Dendritic cell treated with granulocyte-macrophage colony-stimulating factor and Interleukin-4, amounts not matched to agents 40 ng/mL and 50 ng/mL, for 4 days (primary cell): Measurements from ENCODE around the gene KCNJ5.
A peak's percentile ranks its signal among the peaks of the same experiment; 100 is the strongest.

ENCODE experiments used
- H3K27ac Mint-ChIP-seq: one replicate; pipeline ENCODE4 v1.8.0; 2022; ENCODE audit warnings: mild to moderate bottlenecking, mixed read lengths
- H3K27me3 Mint-ChIP-seq: one replicate; pipeline ENCODE4 v1.8.0; 2022; ENCODE audit warnings: mild to moderate bottlenecking, mixed read lengths
- H3K36me3 Mint-ChIP-seq: one replicate; pipeline ENCODE4 v1.8.0; 2022; ENCODE audit warnings: low read depth, mixed read lengths
- H3K4me1 Mint-ChIP-seq: one replicate; pipeline ENCODE4 v1.8.0; 2022; ENCODE audit warnings: low read depth, mixed read lengths
- H3K4me3 Mint-ChIP-seq: one replicate; pipeline ENCODE4 v1.8.0; 2022; ENCODE audit warnings: mild to moderate bottlenecking, moderate library complexity, mixed read lengths
- H3K9me3 Mint-ChIP-seq: one replicate; pipeline ENCODE4 v1.8.0; 2022; ENCODE audit warnings: mixed read lengths
- intact Hi-C: fragments of 100-400 bp; cut with micrococcal nuclease; formaldehyde crosslinking; loops from one replicate; pipeline ENCODE4 v1.15.0; 2022

The KCNJ5 gene

DNA sequence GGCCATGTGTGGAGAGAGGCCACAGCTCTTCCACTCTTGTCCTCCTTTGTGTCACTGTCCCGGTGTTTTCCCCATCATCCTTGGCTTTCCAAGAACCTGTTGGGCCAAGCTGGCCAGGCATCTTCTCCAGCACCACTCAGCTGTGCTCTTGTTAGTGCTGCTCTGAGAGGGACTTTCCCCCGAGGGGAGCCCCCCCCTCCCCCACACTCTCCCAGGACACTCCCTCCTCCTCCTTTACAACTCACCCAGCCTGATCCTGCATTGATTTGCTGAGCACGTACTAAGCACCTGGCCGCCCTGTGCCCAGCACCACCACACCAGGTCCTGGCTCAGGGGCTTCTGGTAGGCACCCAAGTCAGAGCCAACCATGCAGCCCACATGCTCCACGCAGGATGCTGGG lies 38.3 kb downstream of the KCNJ5 start:
- Mint-ChIP-seq H3K27me3 (peaks cover 6% of the 10 kb centered on the region), H3K27ac (peak overlapping the region; percentile 48), H3K9me3 (no peaks in the 10 kb centered on the region), H3K4me1 (peaks cover 20% of the 10 kb centered on the region), H3K4me3 (no peak overlapping the region), H3K36me3 (no peaks in the 10 kb centered on the region)
- intact Hi-C loops, result no loop called here

DNA sequence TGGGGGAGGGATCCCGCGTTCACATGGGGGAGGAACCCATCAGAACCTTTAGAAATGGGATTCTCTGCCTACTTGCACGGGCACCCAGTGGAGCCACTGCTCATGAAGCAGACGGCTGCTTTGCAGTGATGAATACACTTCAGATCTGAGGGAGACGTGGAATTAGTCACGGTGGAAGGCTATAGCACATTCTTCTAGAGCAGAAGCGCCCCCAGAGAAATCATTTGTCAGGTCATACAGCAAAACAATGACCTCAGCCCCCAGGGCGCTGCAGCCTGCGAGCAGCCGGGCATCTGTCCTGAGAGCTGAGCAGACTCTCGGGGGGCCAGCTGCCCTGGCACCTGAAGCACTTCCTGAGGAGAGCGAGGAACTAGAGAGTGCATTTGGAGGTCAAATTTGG lies 38.8 kb downstream of the KCNJ5 start:
- intact Hi-C loops, result no loop called here
- Mint-ChIP-seq H3K27me3 (peaks cover 5% of the 10 kb centered on the region), H3K36me3 (no peaks in the 10 kb centered on the region), H3K9me3 (no peaks in the 10 kb centered on the region), H3K4me1 (peaks cover 20% of the 10 kb centered on the region), H3K4me3 (no peak overlapping the region), H3K27ac (peak overlapping the region; percentile 38)

DNA sequence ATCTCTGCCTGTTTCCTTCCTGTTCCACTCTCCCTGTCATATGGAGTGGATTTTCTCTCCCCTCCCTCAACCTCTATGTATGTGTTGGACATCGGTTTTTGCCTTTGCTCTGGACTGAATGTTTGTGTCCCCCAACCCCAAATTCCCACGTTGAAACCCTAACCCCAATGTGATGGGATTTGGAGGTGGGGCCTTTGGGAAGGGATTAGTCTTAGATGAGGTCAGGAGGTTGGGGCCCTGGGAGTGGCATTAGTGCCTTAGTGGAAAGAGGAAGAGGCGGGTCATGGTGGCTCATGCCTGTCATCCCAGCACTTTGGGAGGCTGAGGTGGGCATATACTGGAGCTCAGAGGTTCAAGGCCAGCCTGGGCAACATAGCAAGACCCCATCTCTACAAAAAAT lies 39.9 kb downstream of the KCNJ5 start:
- H3K9me3 Mint-ChIP-seq, result no peaks in the 10 kb centered on the region
- intact Hi-C loops, result no loop called here
- no peaks in the 10 kb centered on the region for H3K36me3 Mint-ChIP-seq
- peaks cover 5% of the 10 kb centered on the region for H3K27me3 Mint-ChIP-seq
- peaks cover 20% of the 10 kb centered on the region for H3K4me1 Mint-ChIP-seq
- no peak overlapping the region for H3K27ac Mint-ChIP-seq
- H3K4me3 Mint-ChIP-seq, result no peak overlapping the region

DNA sequence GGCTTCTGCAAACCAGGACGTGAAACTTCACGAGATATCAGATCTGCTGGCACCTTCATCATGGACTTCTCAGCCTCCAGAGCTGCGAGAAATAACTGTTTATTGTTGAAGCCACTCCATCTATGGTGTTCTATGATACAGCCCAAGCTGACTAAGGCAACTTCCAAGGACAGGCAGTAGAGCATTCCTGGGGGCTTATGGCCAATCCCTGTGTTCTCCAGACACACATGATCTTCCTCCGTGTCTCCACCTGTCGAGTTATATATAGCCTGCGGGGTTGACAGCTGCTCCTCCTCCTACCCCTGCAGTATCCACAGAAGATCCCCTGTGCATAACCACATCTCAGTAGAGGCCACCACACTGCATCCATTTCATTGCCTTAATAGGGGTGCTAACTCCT lies 40.5 kb downstream of the KCNJ5 start:
- intact Hi-C loops, result no loop called here
- H3K4me1 Mint-ChIP-seq, result peaks cover 20% of the 10 kb centered on the region
- peaks cover 5% of the 10 kb centered on the region for H3K27me3 Mint-ChIP-seq
- H3K4me3 Mint-ChIP-seq, result no peak overlapping the region
- no peaks in the 10 kb centered on the region for H3K9me3 Mint-ChIP-seq
- H3K36me3 Mint-ChIP-seq, result no peaks in the 10 kb centered on the region
- H3K27ac Mint-ChIP-seq, result no peak overlapping the region

DNA sequence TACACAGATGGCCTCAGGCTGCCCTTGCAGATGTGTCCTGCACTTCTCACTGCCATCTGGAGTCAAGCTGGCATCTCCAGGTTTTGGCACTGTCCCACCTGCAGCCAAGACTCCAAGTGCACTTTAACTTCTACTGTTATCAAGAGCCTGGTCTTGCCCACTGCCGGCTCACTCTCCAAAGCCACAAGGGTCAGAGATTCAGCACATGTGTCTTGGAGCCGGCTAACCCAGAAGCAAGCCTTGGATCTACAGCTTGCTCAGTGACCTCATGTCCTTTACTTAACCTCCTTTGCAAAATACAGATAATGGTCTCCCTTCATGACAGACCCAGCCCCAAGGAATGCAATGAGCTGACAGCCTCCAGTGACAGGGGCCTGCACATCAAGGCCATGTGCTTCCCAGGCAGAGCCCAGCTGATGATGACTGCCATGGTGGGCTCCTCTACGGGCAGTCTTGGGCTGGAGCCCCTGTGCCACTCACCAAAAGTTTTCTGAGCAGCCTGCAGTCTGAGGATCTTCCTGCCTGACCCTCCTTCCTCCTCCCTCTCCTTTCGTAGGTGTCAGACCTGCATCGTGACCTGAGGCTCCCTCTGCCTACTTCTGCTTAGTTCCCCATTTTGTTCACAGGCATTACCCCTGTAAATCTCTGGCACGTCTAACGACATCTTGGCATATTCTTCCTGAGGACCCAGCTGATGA lies 42.5 kb downstream of the KCNJ5 start:
- Mint-ChIP-seq H3K27me3 (peaks cover 5% of the 10 kb centered on the region), H3K4me3 (no peak overlapping the region), H3K27ac (no peak overlapping the region), H3K4me1 (peaks cover 9% of the 10 kb centered on the region), H3K9me3 (no peaks in the 10 kb centered on the region), H3K36me3 (no peaks in the 10 kb centered on the region)
- intact Hi-C loops, result no loop called here

DNA sequence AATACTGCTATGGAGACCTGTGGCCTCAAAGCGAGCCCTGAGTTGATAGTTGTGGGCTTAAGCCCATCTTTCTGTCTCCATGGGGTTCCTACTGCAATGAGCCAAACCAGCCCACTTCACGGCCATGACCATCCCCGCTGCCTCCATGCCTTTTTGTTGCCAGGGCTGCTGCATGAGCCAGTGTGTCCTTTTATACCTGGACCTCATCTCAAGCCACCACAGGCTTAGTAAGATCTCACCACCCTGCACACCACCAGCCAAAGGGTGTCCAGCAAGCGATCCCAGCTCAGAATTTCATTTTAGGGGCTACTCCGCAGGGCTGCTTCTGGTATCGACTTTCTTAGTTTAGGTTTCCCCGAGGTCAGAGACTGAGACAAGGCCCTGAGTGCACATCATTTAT lies 43.2 kb downstream of the KCNJ5 start:
- H3K4me3 Mint-ChIP-seq, result no peak overlapping the region
- H3K27me3 Mint-ChIP-seq, result peaks cover 5% of the 10 kb centered on the region
- intact Hi-C loops, result no loop called here
- H3K36me3 Mint-ChIP-seq, result no peaks in the 10 kb centered on the region
- H3K9me3 Mint-ChIP-seq, result no peaks in the 10 kb centered on the region
- no peak overlapping the region for H3K27ac Mint-ChIP-seq
- H3K4me1 Mint-ChIP-seq, result peaks cover 6% of the 10 kb centered on the region

DNA sequence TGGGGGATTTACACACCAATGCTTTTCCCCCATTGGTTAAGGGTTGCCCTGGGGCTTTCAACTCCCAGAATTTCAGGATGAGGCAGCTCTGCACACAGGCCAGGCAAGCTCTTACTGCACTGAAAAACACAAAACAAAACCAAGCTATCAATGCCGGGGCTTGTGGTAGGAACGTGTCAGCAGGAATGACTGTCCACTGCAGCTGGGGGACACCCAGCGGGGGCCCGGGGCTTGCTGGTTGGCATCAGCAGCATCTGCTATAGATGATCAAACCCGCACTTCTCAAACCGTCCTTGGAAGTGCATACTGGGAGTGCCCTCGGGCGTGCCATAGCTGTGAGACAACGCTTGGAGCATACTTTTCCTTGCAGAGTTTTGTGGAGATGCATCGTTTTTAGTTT lies 43.8 kb downstream of the KCNJ5 start:
- Mint-ChIP-seq H3K27me3 (peaks cover 1% of the 10 kb centered on the region), H3K36me3 (no peaks in the 10 kb centered on the region), H3K4me1 (peaks cover 6% of the 10 kb centered on the region), H3K9me3 (no peaks in the 10 kb centered on the region), H3K4me3 (no peak overlapping the region), H3K27ac (no peak overlapping the region)
- intact Hi-C loops, result no loop called here

DNA sequence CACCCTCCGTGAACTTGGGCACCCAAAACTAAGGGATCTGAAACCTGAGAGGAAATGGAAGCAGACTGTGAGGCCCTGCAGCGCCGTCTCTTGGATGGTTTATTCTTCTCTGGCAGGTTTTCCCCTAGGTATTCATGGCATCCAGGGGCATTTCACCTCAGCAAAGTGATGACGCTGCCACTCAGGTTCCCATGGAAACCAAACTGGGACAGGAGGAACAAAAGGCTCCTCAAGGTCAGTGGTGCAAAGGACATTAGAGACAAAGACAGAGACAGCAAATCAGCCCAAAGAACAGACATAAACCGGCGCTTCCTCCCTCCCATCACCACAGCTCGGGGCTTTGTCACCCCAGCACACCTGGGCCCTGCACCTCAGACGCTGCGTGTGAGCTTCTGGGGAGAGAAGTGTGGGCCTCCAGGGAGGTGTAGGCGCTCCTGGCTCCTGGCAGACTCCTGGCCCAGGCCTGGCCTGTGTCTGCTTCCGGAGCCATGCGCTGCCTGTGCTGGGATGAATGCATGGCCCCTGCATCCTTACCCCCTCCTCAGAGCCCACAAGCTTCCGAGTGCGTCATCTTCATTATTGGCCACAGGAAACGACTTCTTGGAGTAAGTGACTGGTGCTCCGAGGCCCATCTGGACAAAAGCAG lies 45.6 kb downstream of the KCNJ5 start:
- peaks cover 1% of the 10 kb centered on the region for H3K27me3 Mint-ChIP-seq
- H3K9me3 Mint-ChIP-seq, result no peaks in the 10 kb centered on the region
- H3K36me3 Mint-ChIP-seq, result no peaks in the 10 kb centered on the region
- intact Hi-C loops, result no loop called here
- no peak overlapping the region for H3K27ac Mint-ChIP-seq
- H3K4me1 Mint-ChIP-seq, result peaks cover 14% of the 10 kb centered on the region
- H3K4me3 Mint-ChIP-seq, result no peak overlapping the region

DNA sequence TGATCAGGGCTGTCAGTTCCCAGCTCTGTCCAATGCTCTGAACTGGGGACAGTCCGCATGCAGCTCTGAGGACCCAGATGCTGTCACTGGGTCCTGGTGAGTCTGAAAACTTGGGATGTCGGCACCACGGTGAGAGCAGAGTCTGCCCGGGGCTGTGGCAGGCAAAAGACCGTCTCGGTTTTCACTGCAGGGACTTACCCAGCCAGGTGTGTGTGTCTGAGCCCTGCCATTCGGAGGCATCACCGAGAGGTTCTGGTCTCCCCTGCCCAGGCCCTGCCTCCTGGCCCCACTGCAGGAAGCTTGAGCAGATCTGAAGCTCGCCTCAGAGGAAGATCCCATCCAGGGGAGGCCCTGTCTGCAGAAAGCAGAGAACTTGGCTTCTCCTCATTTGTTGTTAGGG lies 46.3 kb downstream of the KCNJ5 start:
- intact Hi-C loops, result no loop called here
- Mint-ChIP-seq H3K9me3 (no peaks in the 10 kb centered on the region), H3K4me3 (no peak overlapping the region), H3K27me3 (no peaks in the 10 kb centered on the region), H3K27ac (no peak overlapping the region), H3K4me1 (peaks cover 14% of the 10 kb centered on the region), H3K36me3 (no peaks in the 10 kb centered on the region)

DNA sequence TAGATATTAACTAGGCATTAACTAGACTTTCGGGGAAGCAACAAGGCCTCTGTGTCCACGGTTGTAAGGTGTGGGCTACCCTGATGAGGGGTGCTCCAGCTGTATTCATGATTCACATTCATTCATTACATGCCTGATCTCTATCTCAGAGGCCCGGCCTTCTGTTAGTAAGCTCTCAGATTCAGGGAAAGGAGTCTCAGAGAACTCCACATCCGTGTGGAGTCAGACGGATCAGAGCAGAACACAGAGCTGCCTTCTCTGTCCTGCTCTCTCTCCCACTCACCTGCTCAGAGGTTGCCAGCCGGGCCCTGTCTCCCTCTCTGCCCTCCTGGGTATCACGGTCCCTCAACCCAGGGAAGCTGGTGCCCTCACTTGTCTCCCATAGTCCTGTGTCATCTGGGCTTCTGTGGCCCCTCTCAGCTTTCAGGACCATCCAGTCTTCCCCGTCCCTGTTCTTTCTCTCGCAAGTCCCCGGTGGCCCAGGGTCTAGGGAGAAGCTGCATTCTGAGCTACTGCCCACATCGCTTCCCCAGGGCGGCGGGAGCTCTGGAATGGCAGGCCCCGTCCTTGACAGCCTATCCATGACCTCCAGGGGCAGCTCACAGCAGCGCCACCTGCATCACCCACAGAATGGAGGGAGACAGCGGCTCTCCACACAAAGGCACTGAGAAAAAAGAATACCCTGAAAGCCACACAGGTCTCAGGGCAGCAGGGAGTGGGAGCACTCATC lies 47.2 kb downstream of the KCNJ5 start:
- intact Hi-C loops, result no loop called here
- Mint-ChIP-seq H3K36me3 (no peaks in the 10 kb centered on the region), H3K27ac (no peak overlapping the region), H3K4me1 (peaks cover 14% of the 10 kb centered on the region), H3K4me3 (no peak overlapping the region), H3K9me3 (no peaks in the 10 kb centered on the region), H3K27me3 (no peaks in the 10 kb centered on the region)

DNA sequence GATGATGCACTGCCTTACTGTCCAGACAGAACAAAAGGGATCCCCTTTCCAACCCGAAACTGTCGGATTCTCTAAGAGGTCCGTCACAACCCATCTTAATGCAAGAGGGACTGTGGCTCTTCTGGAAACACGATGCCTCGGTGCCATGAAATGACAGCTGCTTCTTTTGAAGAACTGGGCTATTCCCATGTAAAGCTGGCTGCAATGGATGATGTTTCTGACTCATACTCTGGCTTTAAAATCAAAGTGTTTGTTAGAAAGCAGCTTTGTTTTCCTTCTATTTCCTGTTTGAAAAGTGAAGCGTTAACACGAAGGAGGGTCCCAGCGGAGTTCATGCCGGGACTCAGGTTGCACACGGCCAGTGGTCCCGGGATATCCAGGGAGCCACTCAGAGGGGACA lies 48.4 kb downstream of the KCNJ5 start:
- H3K4me1 Mint-ChIP-seq, result peaks cover 14% of the 10 kb centered on the region
- H3K9me3 Mint-ChIP-seq, result no peaks in the 10 kb centered on the region
- no peak overlapping the region for H3K27ac Mint-ChIP-seq
- H3K36me3 Mint-ChIP-seq, result no peaks in the 10 kb centered on the region
- H3K4me3 Mint-ChIP-seq, result no peak overlapping the region
- intact Hi-C loops, result no loop called here
- no peaks in the 10 kb centered on the region for H3K27me3 Mint-ChIP-seq

DNA sequence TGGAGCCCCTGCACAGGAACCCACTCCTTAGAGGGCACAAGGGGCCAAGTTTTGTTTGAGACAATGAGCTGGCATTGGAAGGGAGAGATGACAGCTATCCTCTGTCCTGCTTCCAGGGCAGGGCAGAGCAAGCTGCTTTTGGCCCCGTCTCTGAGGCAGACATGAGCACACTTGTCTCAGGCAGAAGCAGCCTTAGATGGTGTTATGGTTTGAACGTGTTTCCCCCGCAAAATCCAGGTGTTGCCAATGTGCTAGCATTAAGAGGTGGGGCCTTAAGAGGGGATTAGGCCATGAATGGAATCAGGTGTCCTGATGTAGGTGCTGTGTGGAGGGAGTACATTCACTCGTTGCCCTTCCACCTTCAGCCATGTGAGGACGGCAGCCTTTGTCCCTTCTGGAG lies 49.0 kb downstream of the KCNJ5 start:
- Mint-ChIP-seq H3K4me3 (no peak overlapping the region), H3K27ac (no peak overlapping the region), H3K27me3 (no peaks in the 10 kb centered on the region), H3K9me3 (no peaks in the 10 kb centered on the region), H3K36me3 (no peaks in the 10 kb centered on the region), H3K4me1 (peaks cover 14% of the 10 kb centered on the region)
- intact Hi-C loops, result no loop called here

DNA sequence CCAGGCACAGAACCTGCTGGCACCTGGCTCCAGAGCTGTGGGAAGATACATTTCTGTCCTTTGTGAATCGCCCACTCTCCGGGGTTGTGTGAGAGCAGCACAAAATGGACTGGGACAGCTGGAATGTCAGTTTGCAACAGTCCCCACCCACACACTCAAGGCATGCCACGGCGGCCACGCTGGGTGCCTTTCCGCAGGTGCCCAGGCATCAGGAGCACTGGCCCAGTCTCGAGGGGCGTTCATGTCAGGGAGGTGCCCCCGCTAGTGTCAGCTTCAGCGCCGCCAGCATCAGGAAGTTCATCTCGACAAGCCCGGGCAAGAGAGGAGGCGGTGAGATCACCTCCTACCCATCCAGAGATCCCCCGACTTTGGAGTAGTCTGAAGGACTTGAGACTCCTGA lies 49.4 kb downstream of the KCNJ5 start:
- Mint-ChIP-seq H3K9me3 (no peaks in the 10 kb centered on the region), H3K4me1 (peaks cover 14% of the 10 kb centered on the region), H3K27me3 (no peaks in the 10 kb centered on the region), H3K27ac (peak overlapping the region; percentile 4), H3K4me3 (no peak overlapping the region), H3K36me3 (no peaks in the 10 kb centered on the region)
- intact Hi-C loops, result no loop called here

DNA sequence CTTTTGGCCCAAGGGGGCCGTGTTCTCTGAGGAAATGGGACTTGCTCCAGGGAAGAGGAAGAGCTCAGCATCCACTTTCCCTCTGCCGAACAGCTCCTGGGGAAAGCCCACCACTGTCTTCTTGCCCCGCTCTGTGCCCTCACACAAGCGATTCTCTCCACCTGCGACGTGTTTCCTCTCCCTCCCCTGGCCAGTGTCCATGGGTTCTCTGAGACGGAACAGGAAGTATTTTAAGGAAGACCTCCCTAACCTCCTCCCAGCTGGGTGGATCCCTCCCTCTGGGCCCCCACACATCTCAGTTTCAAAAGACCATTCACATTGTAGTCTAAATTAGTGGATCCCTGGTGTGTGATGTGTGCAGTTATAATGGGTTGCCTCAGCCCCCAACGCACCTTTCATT lies 50.0 kb downstream of the KCNJ5 start:
- intact Hi-C loops, result no loop called here
- H3K4me3 Mint-ChIP-seq, result no peak overlapping the region
- H3K4me1 Mint-ChIP-seq, result peaks cover 14% of the 10 kb centered on the region
- H3K36me3 Mint-ChIP-seq, result no peaks in the 10 kb centered on the region
- peak overlapping the region; percentile 4 for H3K27ac Mint-ChIP-seq
- H3K9me3 Mint-ChIP-seq, result no peaks in the 10 kb centered on the region
- no peaks in the 10 kb centered on the region for H3K27me3 Mint-ChIP-seq
